Thyroid gland (tissue), 4 donors: ENCODE measurements around the gene SSC4D. TPM values are rescaled to one million over a fixed set of nuclear protein-coding genes. Genes with fewer than 3 reads are reported as not detected.

ENCODE experiments used
- DNase-seq, 2 donors: peaks; one replicate each; pipeline ENCODE4 v3.0.0-alpha.2; 2019
- H3K27ac ChIP-seq, 3 donors: fragments of 200-600 bp; sonication (generic); 1 replicate in 2 of 3; 2 replicates in 1 of 3; pipeline ENCODE4 v1.5.1; 2016 to 2019; ENCODE audit warnings: mild to moderate bottlenecking in 1 of 3, moderate library complexity in 1 of 3
- H3K27me3 ChIP-seq: fragments of 200-600 bp; sonication (generic); one replicate; pipeline ENCODE4 v1.5.1; 2019
- H3K36me3 ChIP-seq, 2 donors: fragments of 200-600 bp; sonication (generic); one replicate each; pipeline ENCODE4 v1.5.1; 2016 to 2019
- H3K4me1 ChIP-seq, 2 donors: fragments of 200-600 bp; sonication (generic); one replicate each; pipeline ENCODE4 v1.5.1; 2017 to 2019
- H3K4me3 ChIP-seq, 3 donors: fragments of 200-600 bp; sonication (generic); replicated peaks in 1 of 3; 1 replicate in 2 of 3; 2 replicates in 1 of 3; pipeline ENCODE4 v1.5.1; 2016; ENCODE audit warnings: mild to moderate bottlenecking in 1 of 3
- H3K9me3 ChIP-seq: fragments of 200-600 bp; sonication (generic); one replicate; pipeline ENCODE4 v1.5.1; 2017
- CTCF ChIP-seq, 6 experiments: fragments of 200-600 bp in 3 of 6; fragments of 450-650 bp in 3 of 6; sonication (generic) in 3 of 6; IDR thresholded peaks; one replicate each; pipeline ENCODE4 v1.5.1; 2016 to 2019; ENCODE audit warnings: antibody characterized with exemption in 6 of 6, mild to moderate bottlenecking in 2 of 6, inconsistent platforms in 1 of 6, moderate library complexity in 1 of 6
- POLR2A ChIP-seq, 2 donors: fragments of 450-650 bp; IDR thresholded peaks; one replicate each; pipeline ENCODE4 v1.6.1; 2017; ENCODE audit warnings: antibody characterized with exemption in 2 of 2, mild to moderate bottlenecking in 2 of 2, moderate library complexity in 1 of 2
- WGBS, 2 donors: methylation state at CpG; one replicate each; pipeline ENCODE4 v1.1.5; 2017; 5-methylcytosine and 5-hydroxymethylcytosine counted together
- intact Hi-C: fragments of 100-400 bp; cut with DNase I; formaldehyde crosslinking; loops from one replicate; pipeline ENCODE4 v1.15.1; 2023
- total RNA-seq, 4 donors: library from RNA; depleted of rRNA; stranded (reverse); fragments of >200 nt; gene quantifications; one replicate each; pipeline ENCODE4 v1.2.3, GENCODE V29; 2016

The SSC4D gene
- total RNA-seq, 4 donors from 2014 or later: 3.6 to 14.0 (median 13.4) TPM

DNA sequence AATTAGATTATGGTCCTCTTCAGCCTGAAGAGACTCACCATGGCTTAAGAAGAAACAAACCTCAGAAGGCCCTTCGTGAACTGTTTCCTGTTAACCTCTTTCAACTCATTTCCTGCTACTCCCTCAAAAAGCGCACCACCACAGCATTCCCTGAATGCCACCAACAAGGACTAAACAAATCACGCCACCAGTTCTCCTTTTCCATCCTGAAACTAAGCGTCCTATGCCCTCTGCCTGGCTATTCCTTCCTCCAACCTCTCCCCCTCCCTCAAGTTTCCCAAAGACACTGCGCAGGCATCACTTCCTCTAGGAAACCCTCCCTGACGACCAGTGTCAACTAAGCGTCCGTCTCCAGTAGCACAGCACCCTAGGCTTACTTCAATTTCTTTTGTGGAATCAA lies 62.7 kb downstream of the SSC4D start:
- intact Hi-C loops: no loop called here
- no peaks in the 10 kb centered on the region for H3K27me3 ChIP-seq
- H3K9me3 ChIP-seq: no peaks in the 10 kb centered on the region
- 80 to 83% methylated on average over 8 of the region's 8 CpGs for WGBS, 2 donors
- no peak for DNase-seq
- no peak overlapping the region for H3K4me3 ChIP-seq
- H3K27ac ChIP-seq: peak overlapping the region in 1 of 3 donors; percentile 31
- TF ChIP-seq CTCF (IDR thresholded peaks at IDR 0.05) (no peak), POLR2A (IDR thresholded peaks at IDR 0.05) (no peak)
- H3K4me1 ChIP-seq: peaks cover 6% of the 10 kb centered on the region in 2 donors
- H3K36me3 ChIP-seq: peaks cover 29 to 40% of the 10 kb centered on the region in 2 donors

DNA sequence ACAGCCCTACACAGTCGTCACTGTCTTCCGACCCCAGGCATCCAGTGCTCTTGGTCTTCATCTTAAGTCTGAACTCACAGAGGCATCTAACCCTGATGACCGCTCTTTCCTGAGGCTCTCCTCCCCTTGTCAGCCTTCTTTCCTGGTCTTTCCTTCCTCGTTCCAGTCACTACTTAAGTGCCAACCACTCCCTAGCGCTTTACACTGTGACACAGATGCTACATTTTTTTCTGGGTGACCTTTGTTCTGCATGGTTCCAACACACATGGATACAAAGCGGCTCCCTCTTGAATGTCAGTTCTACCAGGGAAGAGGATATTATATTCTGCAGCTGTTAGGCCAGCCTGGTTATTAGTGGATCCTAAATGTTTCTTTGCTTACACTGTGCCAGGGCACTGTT lies 63.4 kb downstream of the SSC4D start:
- no peak for DNase-seq
- TF ChIP-seq CTCF (IDR thresholded peaks at IDR 0.05) (no peak), POLR2A (IDR thresholded peaks at IDR 0.05) (no peak)
- Histone ChIP-seq H3K4me1 (peaks cover 11 to 12% of the 10 kb centered on the region in 2 donors), H3K4me3 (no peak overlapping the region), H3K27ac (peak overlapping the region in 1 of 3 donors; percentile 31), H3K36me3 (peaks cover 29 to 40% of the 10 kb centered on the region in 2 donors), H3K9me3 (no peaks in the 10 kb centered on the region), H3K27me3 (no peaks in the 10 kb centered on the region)
- intact Hi-C loops: no loop called here
- WGBS, 2 donors: 93 to 94% methylated on average over 6 of the region's 6 CpGs

GRCh38 chr7:76343931-76344321 lies 65.6 kb downstream of the SSC4D start:
- no peak for TF ChIP-seq POLR2A (IDR thresholded peaks at IDR 0.05)
- TF ChIP-seq CTCF (IDR thresholded peaks at IDR 0.05): no peak
- peaks cover 32 to 33% of the 10 kb centered on the region in 2 donors for H3K4me1 ChIP-seq
- peaks cover 28 to 29% of the 10 kb centered on the region in 2 donors for H3K36me3 ChIP-seq
- no peak overlapping the region for H3K4me3 ChIP-seq
- 97 to 98% methylated on average over 6 of the region's 6 CpGs for WGBS, 2 donors
- H3K27me3 ChIP-seq: no peaks in the 10 kb centered on the region
- intact Hi-C loops: no loop called here
- no peaks in the 10 kb centered on the region for H3K9me3 ChIP-seq
- DNase-seq: no peak
- H3K27ac ChIP-seq: no peak overlapping the region

DNA sequence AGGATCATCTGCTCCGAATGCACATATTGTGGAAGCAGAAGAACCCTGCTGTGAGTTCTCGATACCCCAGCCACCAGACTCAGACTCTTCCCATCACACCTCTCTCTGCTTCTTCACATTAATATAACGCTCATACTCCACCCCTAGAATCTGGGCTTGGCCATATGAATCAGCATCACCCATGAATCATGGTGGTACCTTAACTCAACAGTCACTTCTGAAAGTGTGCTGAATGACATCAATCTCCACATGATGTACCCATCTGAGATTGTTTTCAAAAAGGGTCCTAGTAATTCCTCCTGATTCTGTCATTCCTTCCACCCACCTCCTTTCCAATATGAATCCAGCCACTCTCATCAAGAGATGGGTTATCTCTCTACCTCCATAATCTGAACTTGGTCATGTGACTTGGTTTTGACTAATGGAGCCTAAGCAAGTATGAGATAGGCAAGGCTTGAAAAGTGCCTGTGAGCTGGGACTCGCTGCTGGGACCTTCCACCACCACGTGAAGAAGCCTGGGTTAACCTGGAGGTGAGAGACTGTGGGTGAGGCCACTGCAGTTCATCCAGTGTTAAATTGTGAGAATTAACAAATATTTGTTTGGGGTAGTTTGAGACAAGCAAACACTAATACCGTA lies 66.1 kb downstream of the SSC4D start:
- H3K27ac ChIP-seq: no peak overlapping the region
- no peak overlapping the region for H3K4me3 ChIP-seq
- peaks cover 28 to 29% of the 10 kb centered on the region in 2 donors for H3K36me3 ChIP-seq
- no peak for TF ChIP-seq CTCF (IDR thresholded peaks at IDR 0.05)
- TF ChIP-seq POLR2A (IDR thresholded peaks at IDR 0.05): no peak
- peaks cover 36 to 38% of the 10 kb centered on the region in 2 donors for H3K4me1 ChIP-seq
- H3K27me3 ChIP-seq: no peaks in the 10 kb centered on the region
- WGBS, 2 donors: 93 to 96% methylated on average over 6 of the region's 6 CpGs
- DNase-seq: no peak
- H3K9me3 ChIP-seq: no peaks in the 10 kb centered on the region
- intact Hi-C loops: no loop called here

DNA sequence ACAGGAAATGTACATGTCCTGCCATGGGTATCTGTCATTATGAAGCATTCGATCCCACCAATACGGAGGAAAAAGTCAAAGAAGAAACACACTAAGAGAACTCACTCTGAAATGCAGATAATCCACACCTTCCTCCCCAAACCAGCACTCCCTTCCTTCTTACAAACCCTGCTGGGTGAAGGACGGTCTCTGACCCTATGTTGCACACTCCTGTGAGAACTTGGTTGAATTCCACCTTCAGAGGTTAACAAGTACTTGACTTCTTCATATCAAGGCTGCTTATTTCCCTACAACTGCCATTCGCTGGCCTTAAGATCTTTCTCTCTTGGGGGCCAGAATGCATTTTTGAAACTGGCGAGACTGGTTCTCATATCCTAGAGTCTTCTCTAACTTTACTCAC lies 67.3 kb downstream of the SSC4D start:
- Histone ChIP-seq H3K27me3 (no peaks in the 10 kb centered on the region), H3K36me3 (peaks cover 27 to 28% of the 10 kb centered on the region in 2 donors), H3K9me3 (no peaks in the 10 kb centered on the region), H3K4me3 (no peak overlapping the region), H3K27ac (peak overlapping the region in 1 of 3 donors; percentile 95), H3K4me1 (peaks cover 43 to 48% of the 10 kb centered on the region in 2 donors)
- intact Hi-C loops: no loop called here
- WGBS, 2 donors: 87 to 90% methylated on average over 5 of the region's 5 CpGs
- TF ChIP-seq POLR2A (IDR thresholded peaks at IDR 0.05) (no peak), CTCF (IDR thresholded peaks at IDR 0.05) (no peak)
- no peak for DNase-seq
